Gastrocnemius medialis (tissue), 4 donors: Measurements from ENCODE around the gene HAGH. TPM values are rescaled to one million over a fixed set of nuclear protein-coding genes. Genes with fewer than 3 reads are reported as not detected.

ENCODE experiments used
- ATAC-seq, 2 donors: fragments of 150-250 bp; one replicate each; pipeline ENCODE4 v1.9.1; 2016
- DNase-seq, 2 donors: peaks; one replicate each; pipeline ENCODE4 v3.0.0-alpha.2; 2019
- H3K27ac ChIP-seq, 4 donors: fragments of 200-600 bp; sonication (generic); 1 replicate in 1 of 4; 2 replicates in 3 of 4; pipeline ENCODE4 v1.5.1; 2016 to 2018; ENCODE audit warnings: mild to moderate bottlenecking in 2 of 4, moderate library complexity in 1 of 4
- H3K27me3 ChIP-seq, 3 donors: fragments of 200-600 bp; sonication (generic) in 2 of 3; 1 replicate in 1 of 3; 2 replicates in 2 of 3; pipeline versions ENCODE4 v1.5.1 to v1.6.0; 2016 to 2019; ENCODE audit warnings: mild to moderate bottlenecking in 1 of 3, moderate library complexity in 1 of 3
- H3K36me3 ChIP-seq, 2 donors: fragments of 200-600 bp; sonication (generic) in 1 of 2; one replicate each; pipeline ENCODE4 v1.5.1; 2017 to 2018
- H3K4me1 ChIP-seq, 2 donors: fragments of 200-600 bp; sonication (generic) in 1 of 2; one replicate each; pipeline ENCODE4 v1.5.1; 2016 to 2017; ENCODE audit warnings: mild to moderate bottlenecking in 2 of 2
- H3K4me3 ChIP-seq, 4 donors: fragments of 200-600 bp; sonication (generic) in 3 of 4; 1 replicate in 1 of 4; 2 replicates in 3 of 4; pipeline ENCODE4 v1.5.1; 2016 to 2019; ENCODE audit warnings: mild to moderate bottlenecking in 2 of 4
- H3K9me3 ChIP-seq, 3 donors: fragments of 200-600 bp; sonication (generic) in 2 of 3; 1 replicate in 1 of 3; 2 replicates in 2 of 3; pipeline ENCODE4 v1.5.1; 2016 to 2019
- CTCF ChIP-seq, 5 experiments: fragments of 450-650 bp in 3 of 5; fragments of 200-600 bp in 2 of 5; sonication (generic) in 2 of 5; IDR thresholded peaks in 4 of 5; conservative IDR thresholded peaks in 1 of 5; 1 replicate in 4 of 5; 2 replicates in 1 of 5; pipeline ENCODE4 v1.5.1; 2016 to 2019; ENCODE audit warnings: antibody characterized with exemption in 5 of 5, mild to moderate bottlenecking in 3 of 5, moderate library complexity in 3 of 5
- POLR2A ChIP-seq, 2 donors: fragments of 450-650 bp; IDR thresholded peaks; one replicate each; pipeline ENCODE4 v1.6.1; 2017; ENCODE audit warnings: antibody characterized with exemption in 2 of 2, mild to moderate bottlenecking in 2 of 2, moderate library complexity in 2 of 2
- in situ Hi-C, 4 donors: fragments of 200-750 bp; cut with MboI; loops; one replicate each; pipeline versions ENCODE4 v1.15.0 to v1.8.0; 2017; ENCODE audit warnings: low sequenced_read_pairs in 4 of 4
- intact Hi-C: fragments of 100-400 bp; cut with DNase I; formaldehyde crosslinking; loops from one replicate; pipeline ENCODE4 v1.15.1; 2023; ENCODE audit warnings: low total_unique reads
- total RNA-seq, 4 donors: library from RNA; depleted of rRNA; stranded (reverse); fragments of >200 nt; gene quantifications; one replicate each; pipeline versions ENCODE4 v1.1.0 to v1.2.3, GENCODE V29; 2016

Gene HAGH
- total RNA-seq, 4 donors from 2014 or later: 216 to 440 (median 261) TPM

DNA sequence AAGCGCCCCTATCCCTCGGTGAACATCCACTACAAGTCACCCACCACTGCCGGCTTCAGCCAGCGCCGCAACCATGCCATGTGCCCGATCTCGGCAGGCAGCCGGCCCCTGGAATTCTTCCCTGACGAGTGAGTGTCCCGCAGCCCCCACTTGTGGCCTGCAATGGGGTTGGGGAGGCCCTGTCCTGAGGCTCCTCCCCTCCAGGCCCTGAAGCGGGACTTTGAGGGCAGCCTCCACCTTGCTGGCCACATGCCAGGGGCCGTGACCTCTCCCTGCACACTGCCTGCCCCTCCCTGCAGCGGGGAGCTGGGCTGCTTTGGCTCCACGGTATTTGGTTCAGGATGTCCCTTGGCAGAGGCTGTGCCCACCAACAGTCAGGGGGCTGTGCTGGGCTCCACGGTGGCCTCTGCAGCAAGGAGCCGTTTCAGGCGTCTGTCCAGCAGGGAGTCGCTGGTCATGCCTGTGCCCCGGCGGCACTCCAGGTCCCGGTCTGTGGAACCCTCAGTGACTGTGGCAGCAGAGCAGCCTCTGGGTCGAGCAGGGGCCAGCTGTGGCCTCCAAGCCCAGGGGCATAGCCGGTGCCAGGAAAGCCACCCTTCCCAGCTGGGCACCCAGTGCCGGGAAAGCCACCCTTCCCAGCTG, 63.6 kb downstream of the HAGH start:
- Histone ChIP-seq H3K9me3 (no peaks in the 10 kb centered on the region), H3K4me1 (no peaks in the 10 kb centered on the region), H3K4me3 (no peak overlapping the region), H3K36me3 (peaks cover 0 to 79% of the 10 kb centered on the region in 2 donors), H3K27me3 (no peaks in the 10 kb centered on the region), H3K27ac (no peak overlapping the region)
- in situ Hi-C loops: no loop called here
- intact Hi-C loops: loop anchor here (5.0 kb wide), 1 partner anchor 336 kb away; no protein-coding TSS in a partner anchor
- TF ChIP-seq CTCF (IDR thresholded peaks at IDR 0.05 in 4 of 5, conservative IDR thresholded peaks at IDR 0.05 in 1 of 5) (no peak), POLR2A (IDR thresholded peaks at IDR 0.05) (no peak)
- no peak for ATAC-seq
- DNase-seq: no peak

GRCh38 chr16:1762196-1762878, 64.3 kb downstream of the HAGH start:
- Histone ChIP-seq H3K4me1 (no peaks in the 10 kb centered on the region), H3K4me3 (no peak overlapping the region), H3K27me3 (no peaks in the 10 kb centered on the region), H3K27ac (no peak overlapping the region), H3K36me3 (peaks cover 0 to 79% of the 10 kb centered on the region in 2 donors), H3K9me3 (no peaks in the 10 kb centered on the region)
- ATAC-seq: no peak
- TF ChIP-seq CTCF (IDR thresholded peaks at IDR 0.05 in 4 of 5, conservative IDR thresholded peaks at IDR 0.05 in 1 of 5) (no peak), POLR2A (IDR thresholded peaks at IDR 0.05) (no peak)
- intact Hi-C loops (loop anchor here (5.0 kb wide), 1 partner anchor 335 kb away; no protein-coding TSS in a partner anchor), in situ Hi-C loops (no loop called here)
- no peak for DNase-seq

DNA sequence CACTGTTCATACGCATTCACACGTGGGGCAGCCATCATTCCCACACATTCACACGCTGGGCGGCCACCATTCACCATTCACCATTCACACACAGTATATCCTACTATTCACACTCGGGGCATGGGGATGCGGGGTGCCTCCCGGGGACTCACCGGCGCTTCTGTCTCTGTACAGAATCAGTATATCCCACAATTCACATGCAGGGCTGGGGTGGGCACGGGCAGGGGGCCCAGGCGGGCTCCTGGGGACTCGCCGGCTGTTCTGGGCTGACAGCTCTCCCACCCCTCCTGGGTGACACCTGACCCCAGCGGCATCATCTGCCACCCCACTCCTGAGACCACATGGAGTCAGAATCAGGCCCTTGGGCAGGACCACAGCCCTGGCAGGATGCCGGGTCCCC, 64.9 kb downstream of the HAGH start:
- Histone ChIP-seq H3K4me1 (no peaks in the 10 kb centered on the region), H3K4me3 (no peak overlapping the region), H3K27ac (no peak overlapping the region), H3K36me3 (peaks cover 0 to 73% of the 10 kb centered on the region in 2 donors), H3K9me3 (no peaks in the 10 kb centered on the region), H3K27me3 (no peaks in the 10 kb centered on the region)
- ATAC-seq (no peak), DNase-seq (no peak)
- TF ChIP-seq CTCF (IDR thresholded peaks at IDR 0.05 in 4 of 5, conservative IDR thresholded peaks at IDR 0.05 in 1 of 5) (no peak), POLR2A (IDR thresholded peaks at IDR 0.05) (no peak)
- intact Hi-C loops (loop anchor here (5.0 kb wide), 1 partner anchor 334 kb away; no protein-coding TSS in a partner anchor), in situ Hi-C loops (no loop called here)

DNA sequence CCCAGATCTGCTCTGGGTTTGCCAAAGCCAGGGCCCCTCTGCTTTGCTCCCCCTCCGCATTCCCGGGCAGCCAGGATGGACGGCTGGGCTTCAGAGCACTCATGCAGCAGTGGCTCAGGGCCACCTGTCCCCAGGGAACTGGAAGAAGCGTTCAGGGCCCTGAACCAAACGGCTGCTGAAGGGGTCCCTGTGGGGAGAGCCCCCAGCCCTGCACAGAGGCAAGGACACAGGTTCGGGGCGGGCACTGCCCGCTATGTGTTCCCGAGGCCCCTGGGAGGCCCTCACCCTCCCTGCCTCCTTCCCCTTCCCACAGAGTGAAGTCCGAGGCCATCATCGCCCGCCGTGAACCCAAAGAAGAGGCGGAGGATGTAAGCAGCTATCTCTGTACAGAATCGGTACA, 65.7 kb downstream of the HAGH start:
- intact Hi-C loops: loop anchor here (5.0 kb wide), 1 partner anchor 334 kb away; no protein-coding TSS in a partner anchor
- Histone ChIP-seq H3K9me3 (no peaks in the 10 kb centered on the region), H3K4me3 (no peak overlapping the region), H3K27ac (no peak overlapping the region), H3K27me3 (no peaks in the 10 kb centered on the region), H3K36me3 (peaks cover 0 to 65% of the 10 kb centered on the region in 2 donors), H3K4me1 (no peaks in the 10 kb centered on the region)
- DNase-seq: no peak
- ATAC-seq: no peak
- in situ Hi-C loops: no loop called here
- no peak for TF ChIP-seq CTCF (IDR thresholded peaks at IDR 0.05 in 4 of 5, conservative IDR thresholded peaks at IDR 0.05 in 1 of 5)
- TF ChIP-seq POLR2A (IDR thresholded peaks at IDR 0.05): no peak
